ENCODE data around the gene COL8A1.

Gene COL8A1

DNA sequence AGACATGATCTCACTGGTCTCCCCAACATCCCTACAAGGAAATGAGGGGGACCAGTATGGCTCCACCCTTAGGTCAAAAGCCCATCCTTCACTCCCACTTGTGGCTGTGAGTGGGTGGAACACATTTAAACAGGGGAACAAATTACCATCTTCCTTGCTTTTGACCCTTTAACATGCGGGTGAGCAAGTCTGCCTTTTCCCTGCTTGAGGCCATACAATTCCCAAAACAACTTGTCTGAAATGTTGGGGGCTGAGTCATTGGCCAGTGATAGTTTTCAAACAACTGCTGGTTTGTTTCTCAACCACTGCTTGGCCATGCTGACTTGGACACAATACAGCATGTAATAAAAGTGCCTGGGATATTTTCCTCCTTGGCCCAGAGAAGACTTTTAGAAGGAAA is 39.6 kb downstream of the COL8A1 start:
- no peak for DNase-seq

DNA sequence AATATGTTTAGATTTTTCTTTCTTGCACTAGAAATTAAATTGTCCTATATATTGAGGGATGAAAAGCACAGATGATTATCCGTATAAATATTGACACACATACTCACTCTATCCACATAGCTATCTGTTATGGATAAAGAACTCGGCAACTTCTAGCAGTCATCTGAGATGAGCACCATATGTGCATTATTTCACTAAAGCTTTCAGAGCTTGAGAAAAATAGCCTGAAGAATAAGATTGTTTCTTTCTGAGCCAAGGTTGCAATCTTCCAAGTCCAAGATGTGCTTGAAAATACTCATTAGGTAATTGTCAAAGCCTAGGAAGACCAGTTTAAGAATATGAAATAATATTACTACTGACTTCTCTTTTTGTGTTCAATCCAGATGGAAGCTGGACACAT is 40.5 kb downstream of the COL8A1 start:
- DNase-seq: no peak

DNA sequence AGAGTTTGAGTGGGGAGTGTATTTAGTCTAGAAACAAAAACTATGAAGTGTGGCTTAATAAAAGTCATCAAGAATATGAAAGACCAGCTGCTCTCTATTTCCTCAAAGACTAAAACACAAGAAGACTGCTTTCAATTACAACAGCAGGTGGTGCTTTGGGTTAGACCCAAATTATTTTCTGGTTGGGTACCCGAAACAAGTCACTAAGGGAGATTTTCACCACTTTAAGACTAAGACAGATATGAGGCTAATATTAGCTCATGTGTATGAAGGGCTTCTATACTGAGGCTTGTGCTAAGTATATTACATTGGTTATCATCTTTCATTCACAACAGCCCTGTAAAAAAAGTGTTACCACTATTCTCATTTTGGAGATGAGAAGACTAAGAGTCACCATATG is 43.1 kb downstream of the COL8A1 start:
- no peak for DNase-seq

GRCh38 chr3:99681976-99682375 is 43.6 kb downstream of the COL8A1 start:
- DNase-seq: no peak

DNA sequence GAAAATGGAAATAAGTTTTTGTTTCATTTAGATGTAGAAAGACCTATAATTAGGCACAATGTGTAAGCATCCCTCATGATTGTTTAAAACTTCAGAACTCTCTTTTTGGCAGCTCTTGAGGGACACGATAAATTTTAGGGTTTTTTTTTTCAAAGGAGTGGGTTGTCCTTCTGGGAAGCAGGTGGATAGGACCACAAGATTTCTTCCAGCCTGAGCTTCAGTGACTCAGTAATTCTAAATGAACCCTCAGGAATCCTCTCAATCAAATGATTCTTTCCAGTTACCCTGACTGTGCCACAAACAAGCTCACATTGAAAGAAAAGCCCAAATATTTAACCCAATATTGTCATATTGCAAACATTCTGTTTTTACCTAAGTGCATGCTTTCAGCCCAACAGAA is 45.1 kb downstream of the COL8A1 start:
- DNase-seq: no peak

DNA sequence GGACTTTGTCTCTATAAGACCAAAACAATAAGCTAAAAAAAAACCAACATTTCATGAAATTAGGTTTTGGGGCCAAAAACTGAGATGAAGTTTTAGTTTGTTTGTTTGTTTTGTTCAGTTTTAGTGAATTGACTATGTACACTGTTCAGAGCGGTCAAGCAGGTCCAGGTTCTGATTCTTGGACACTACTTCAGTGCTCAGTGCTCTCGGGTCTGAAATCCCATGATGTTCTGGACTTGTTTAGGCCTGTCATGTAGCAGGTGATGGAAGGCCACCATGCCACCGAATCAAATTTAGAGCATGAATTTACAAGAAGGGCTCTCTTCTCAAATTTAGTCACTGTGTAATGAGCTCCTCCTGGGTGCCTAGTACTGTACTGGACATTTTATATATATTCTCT is 45.5 kb downstream of the COL8A1 start:
- no peak for DNase-seq

- no peak for DNase-seq
Observed at GRCh38 chr3:99684644-99685043, 46.2 kb downstream of the COL8A1 start.

DNA sequence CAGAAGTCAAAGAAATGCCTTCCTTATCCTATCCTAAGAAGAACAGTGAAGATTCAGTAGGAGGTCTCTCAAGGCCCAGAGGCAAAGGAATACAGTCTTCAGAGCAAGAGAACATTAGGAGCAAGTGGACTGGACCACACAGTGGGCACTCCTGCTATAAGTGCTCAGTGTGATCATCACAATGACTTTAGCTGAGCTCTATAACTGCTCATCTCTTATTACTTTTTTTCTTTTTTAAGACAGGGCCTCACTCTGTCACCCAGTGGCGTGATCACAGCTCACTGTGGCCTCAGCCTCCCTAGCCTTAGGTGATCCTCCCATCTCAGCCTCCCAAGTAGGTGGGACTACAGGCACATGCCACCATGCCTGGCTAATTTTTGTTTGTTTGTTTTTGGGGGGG is 48.1 kb downstream of the COL8A1 start:
- no peak for DNase-seq

- peak; percentile 67 for DNase-seq
Observed at GRCh38 chr3:99686955-99687612, 48.7 kb downstream of the COL8A1 start.

DNA sequence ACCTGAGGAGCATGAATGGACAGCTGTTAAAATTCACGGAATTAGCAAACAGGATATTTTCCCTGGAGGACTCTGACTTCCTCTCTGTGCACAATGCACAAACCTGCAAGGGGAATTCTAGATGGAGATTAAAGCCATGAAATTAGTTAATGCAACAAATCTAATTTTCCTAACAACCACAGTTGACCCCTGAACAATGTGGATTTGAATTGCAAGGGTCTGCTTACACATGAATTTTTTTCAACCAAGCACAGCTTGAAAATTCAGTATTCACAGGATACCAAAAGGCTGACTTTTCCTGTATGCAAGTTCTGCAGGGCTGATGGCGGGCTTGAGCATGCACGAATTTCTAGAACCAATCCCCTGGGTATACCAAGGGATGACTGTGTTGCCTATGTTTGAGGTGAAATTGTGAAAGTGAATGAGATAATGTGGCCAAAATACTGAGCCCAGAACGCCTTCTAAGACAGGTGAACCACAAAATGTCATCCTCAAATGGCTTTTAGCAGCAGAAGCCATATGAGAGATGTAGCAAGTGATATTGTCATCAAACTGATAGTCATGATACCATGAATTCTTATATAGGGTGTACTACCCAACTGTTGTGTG is 52.5 kb downstream of the COL8A1 start:
- no peak for DNase-seq

- DNase-seq: no peak
Observed at GRCh38 chr3:99693636-99694035, 55.2 kb downstream of the COL8A1 start.

GRCh38 chr3:99696497-99696896 is 58.1 kb downstream of the COL8A1 start:
- DNase-seq: no peak

DNA sequence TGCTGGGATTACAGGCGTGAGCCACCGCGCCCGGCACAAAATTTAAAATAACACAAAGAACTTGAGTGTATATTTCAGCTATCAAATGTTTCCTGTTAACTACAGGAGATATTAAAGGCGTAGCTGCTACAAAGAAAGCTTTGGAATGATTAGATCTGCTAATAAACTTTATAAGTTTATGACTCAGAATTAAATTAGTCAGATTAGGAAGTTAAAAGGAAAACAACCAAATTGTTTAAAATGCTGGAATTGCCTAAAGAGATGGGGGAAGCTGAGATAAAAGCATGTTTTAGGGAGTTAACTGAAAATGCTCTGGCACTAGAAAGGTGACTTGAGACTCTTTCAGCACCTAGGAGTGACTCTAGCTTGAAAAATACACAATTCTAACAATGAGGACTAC is 58.9 kb downstream of the COL8A1 start:
- no peak for DNase-seq

GRCh38 chr3:99698932-99699331 is 60.5 kb downstream of the COL8A1 start:
- DNase-seq: no peak

DNA sequence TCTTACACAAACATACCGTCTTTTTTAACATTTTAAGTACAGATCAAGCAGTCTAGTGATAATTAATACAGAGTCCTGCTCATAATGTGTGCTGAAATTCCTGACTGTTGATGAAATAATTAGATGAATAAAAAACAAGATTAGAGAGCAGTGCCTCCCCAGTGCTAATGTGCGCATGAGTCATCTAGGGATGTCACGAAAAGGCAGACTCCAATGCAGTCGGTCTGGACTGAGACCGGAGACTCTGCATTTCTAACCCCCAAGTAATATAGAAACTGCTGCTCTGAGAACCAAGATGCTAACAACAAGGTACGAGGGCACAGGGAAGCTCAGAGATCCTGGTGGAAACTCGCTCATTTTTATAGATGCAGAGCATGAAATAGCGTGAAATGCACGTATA is 61.4 kb downstream of the COL8A1 start:
- DNase-seq: no peak

DNA sequence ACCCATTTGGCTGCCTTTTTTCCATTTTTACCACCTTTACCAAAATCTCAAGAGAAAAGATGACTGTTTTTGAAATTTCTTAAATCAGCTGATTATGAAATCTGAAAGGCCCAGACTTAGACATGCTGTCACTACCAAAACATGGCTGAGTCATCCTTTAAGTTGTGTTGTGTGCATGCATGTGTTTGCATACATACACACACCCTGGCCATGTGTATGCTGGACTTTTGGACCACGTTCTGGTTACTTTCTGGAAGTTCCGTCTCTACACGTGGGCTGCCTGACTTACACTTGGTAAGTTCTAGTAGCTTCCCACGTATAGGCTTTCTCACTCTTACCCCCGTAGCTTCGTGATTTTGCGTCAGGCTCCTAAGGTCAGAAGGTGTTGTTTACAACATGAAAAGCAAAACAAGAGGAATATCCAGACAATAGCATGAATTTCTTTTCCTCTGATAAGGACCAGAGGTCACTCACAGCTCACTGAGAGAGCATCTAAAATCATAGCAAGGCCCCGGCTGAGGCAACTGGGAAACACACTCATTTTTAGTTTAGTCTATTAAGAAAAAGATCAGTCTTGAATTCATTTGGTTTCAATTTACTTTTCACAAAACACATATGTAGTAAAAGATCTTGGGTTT is 62.4 kb downstream of the COL8A1 start:
- no peak for DNase-seq

DNA sequence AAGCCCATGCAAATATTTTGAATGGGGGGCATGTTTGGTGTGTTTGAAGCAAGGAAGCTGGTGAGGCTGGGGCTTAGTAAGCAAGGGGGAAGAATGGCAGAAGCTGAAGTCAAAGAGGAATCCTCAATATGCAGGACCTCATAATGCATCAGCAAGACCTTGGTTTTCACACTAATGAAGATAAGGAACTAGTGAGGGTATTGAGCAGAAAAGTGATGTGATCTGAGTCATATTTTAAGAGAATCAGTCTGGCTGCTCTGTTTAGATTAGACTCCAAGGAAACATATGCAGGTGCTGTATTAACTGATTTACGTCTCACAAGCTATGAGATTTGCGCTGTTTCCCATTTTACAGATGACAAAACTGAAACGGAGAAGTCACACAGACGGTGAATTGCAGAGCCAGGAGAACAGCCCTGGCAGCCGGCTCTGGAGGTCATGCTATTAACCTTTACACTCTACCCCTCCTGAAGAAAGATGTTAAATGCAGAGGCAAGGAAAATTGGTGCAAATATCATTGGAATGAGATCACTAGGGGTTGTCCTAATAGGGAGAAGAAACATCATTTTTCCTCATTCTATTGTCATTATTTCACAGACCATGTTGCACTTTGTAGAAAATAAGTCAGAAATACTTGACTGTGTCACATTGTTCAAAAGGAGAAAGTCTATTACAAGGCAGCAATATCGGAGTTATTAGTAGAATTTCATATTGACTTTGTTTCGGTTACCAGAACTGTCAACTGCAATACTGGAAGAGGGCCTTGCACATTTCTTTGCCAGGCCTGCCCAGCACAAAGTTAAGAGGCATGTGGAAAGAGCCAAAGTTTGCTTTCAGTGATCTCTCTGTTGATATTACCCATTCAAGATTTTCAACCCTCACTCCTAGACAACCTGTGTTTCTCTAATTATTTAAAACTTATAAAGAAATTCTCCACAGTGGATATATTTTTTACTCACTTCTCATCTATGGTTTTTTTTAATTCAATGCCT is 64.9 kb downstream of the COL8A1 start:
- no peak for DNase-seq

- no peak for DNase-seq
Observed at GRCh38 chr3:99704417-99704816, 66.0 kb downstream of the COL8A1 start.

DNA sequence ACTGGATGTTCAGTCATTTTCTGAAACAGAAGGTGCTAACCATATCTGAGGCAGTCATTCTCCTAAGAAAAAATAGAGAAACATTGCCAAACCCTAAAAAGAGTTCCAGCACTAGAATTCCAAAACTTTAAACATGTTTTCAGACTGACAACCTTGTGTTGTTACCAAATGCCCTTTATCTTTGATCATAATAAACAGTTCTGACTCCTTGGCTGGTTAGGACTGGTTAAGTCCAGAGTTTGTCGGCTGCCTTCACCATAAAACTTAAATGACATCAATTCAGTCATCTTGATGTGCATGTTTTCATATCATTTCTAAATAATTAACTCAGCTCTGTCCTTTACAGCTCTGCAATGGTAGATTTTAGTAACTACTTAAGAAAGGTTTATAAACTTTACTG is 68.0 kb downstream of the COL8A1 start:
- no peak for DNase-seq

DNA sequence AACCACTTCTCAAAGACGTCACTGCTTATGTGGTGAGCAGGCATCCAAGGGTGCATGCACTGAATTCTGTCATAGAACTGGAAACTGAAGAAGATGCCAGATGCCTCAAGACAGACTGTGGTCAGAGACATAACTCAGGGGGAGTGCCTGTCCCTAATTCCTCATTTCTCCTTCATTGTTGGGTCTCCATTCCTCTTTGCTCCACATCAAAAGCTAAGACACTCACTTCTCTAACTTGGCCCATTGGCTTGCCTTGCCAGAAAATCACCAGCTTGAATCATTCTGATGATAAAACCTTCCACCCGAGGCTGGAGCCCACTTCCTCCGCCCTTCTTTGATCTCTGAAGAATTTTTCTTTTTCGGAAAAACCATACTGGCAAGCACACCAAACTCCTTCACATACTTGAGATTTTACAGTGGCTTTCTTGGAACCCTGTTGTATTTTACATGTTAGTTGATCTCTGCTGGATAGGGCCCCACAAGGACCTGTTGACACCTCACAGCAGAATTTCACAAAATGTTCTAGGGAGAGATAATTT is 69.9 kb downstream of the COL8A1 start:
- DNase-seq: no peak

GRCh38 chr3:99709686-99710085 is 71.3 kb downstream of the COL8A1 start:
- no peak for DNase-seq

DNA sequence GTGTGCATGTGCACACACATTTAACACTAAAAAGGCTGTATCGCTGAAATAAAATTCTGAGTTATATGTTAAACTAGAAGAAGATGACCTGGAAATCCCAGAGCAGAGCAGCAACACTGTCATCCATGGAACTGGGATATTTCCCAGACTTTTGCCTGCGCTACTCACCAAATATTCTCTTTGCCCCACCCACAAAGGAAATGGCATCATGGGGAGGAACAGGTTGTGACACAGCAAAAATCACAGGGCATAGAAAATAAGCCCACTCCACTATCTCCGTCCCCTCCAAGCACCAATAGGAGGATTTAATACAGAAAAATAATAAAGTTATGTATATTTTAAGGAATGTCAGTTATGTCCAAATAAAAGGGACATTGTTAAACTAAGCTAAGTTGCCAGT is 71.7 kb downstream of the COL8A1 start:
- no peak for DNase-seq

DNA sequence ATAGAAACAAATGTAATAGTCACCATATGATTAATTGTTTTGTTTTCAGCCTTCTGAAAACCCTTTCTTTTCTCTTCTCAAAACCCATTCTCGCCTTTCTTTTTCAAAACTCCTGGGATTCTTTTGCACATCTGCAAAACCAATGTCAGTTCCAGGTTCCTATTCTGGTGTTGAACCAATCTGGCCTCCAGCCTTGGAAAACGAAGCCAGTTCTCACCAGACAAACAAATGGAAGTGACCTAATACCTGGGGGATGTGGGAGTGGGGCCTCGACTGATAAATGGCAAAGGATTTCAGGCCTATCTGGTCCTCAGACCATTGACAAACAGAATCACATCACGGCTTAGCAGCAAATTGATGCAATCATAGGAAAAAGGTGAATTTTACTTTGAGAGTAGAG is 73.0 kb downstream of the COL8A1 start:
- no peak for DNase-seq

Data from stimulated activated CD4-positive, alpha-beta T cell treated with anti-CD3 and anti-CD28 coated beads, Interleukin-15, amount 100 ng/mL, for 24 hours (primary cell).